DMS 273 (cell line): ENCODE results near the gene SERGEF.
A peak's percentile ranks its signal among the peaks of the same experiment; 100 is the strongest.

Source experiments
- DNase-seq: peaks from one replicate; lab custom pipeline; 2025; ENCODE audit not compliant: unreplicated experiment; lab: John Stamatoyannopoulos, UW

SERGEF gene

GRCh38 chr11:17821648-17822400 lies 191.0 kb downstream of the SERGEF start:
- DNase-seq: no peak

DNA sequence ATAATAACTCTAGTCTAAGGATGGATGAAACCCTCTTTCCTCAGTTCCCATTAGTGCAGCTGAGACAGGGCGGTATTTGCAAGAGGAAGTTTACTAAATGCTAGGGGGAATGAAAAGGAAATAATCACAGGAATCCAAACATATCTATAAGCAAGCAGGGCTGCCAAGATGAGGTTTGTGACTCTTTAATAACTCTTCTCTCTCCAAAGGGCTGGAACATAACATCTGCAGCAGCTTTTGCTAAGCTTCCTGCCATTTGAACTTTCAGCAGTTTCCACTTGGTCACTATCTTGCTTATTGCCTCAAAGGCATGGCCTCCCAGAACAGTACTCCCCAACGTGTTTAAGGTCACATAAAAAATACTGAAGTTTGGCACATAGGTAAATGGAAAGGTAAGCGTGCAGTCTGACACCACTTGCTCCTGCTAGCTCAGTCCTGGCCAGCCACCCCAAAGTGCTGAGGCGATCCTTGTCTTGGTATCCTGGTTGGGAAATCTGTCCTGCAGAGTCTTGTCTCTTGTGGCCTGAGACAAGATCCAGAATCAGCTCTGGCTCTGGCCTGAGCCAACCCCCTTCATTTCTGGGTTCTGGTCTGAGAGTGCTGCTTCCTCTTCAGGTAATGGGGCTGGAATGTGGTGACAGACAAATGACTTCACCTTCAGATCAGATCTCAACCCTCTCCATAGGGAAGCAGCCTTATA lies 196.5 kb downstream of the SERGEF start:
- DNase-seq: no peak

- no peak for DNase-seq
Measured at GRCh38 chr11:17814546-17814945, 198.3 kb downstream of the SERGEF start.

- DNase-seq: no peak
Measured at GRCh38 chr11:17813391-17814059, 199.3 kb downstream of the SERGEF start.

- DNase-seq: no peak
Measured at GRCh38 chr11:17812865-17813187, 200.0 kb downstream of the SERGEF start.

DNA sequence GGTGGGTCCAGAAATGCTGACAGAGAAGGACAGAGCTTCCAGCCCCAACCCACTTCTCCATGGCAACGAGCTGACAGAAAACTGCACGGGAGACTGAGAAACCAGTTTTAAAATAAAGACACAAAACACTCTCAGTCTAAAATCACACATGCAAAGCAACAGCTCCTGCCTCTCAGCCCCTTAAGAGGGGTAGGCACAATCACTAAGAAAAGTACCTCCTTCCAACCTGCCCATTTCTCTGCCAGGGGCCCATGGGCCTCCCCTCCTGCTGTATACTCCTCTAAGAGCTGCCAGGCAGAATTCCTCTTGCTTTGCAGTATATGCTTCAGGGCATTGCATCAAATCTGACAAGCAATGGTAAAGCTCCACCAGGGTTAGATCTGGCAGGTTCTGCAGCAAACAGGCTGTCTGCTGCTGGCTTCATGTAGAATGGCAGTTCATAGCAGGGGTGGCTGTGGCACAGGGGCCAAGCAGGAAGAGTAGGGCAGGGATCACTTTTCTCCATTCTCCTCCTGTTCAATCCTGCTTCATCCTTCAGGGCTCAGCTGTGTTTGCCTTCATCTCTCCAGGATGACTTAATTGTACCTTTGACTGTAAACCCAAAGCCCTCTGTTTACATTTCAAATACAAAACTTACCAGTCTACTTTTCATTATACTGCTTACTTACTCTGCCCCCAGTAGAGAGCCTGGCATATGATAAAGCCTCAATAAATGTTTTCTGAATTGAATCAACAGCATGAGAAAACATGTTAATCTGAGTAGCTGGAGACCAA lies 200.6 kb downstream of the SERGEF start:
- DNase-seq: peak; percentile 54

- DNase-seq: no peak
Measured at GRCh38 chr11:17811352-17811751, 201.5 kb downstream of the SERGEF start.

DNA sequence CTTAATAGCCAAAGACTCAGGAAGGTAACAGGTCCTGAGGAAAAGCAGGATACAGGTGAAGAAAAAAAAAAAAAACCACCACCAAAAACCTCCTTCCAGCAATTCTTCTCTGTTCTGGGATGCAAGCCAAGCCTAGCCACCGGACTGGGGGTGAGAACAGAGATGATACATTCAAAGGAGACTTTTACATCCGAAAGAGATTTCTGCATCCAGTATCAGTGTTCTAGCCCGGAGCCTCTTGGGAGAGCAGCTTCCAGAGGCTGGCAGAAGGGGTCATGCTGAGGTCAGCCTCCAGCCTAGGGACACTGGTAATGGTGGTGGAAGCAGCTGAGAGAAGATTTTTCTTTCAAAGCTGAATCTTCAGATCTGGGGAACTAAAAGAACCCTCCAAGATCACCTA lies 202.1 kb downstream of the SERGEF start:
- DNase-seq: peak; percentile 18

GRCh38 chr11:17810041-17810440 lies 202.8 kb downstream of the SERGEF start:
- DNase-seq: no peak

DNA sequence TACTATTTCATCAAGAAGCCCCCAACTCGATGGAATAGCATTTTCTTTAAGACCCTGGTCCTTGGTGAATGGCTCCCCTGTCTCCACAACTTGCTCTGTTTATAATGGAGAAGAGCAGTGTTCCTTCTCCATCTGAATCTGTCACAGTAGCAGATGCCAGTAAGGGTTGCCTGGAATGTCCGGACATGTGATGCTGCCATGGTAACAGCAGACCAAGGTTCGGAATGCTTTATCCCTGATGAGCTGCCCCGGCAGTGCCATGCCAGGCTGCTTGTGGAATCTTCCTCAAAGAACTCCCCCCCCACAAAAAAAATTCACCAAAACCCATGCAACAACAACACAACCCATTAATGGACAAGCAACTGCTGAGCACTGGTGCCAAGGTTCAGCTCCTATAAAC lies 205.8 kb downstream of the SERGEF start:
- peak; percentile 67 for DNase-seq

DNA sequence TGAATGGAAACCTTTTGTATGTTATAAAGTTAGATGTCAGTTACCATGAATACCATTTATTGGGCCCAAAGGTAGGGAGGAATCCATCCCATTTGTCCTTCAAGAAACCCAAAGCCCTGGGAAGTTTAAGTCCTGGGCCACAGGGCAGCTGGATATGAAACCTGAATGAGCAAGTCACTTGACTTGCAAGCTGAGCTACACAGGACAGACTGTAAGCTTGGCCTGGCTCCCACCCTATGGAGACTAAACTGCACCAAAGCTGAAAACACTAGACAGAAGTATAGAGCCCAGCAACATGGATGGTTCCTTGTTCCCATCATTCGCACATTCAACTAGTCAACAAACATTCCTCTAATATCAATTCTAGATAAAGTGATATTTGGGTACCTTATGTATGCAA lies 207.0 kb downstream of the SERGEF start:
- peak; percentile 15 for DNase-seq

DNA sequence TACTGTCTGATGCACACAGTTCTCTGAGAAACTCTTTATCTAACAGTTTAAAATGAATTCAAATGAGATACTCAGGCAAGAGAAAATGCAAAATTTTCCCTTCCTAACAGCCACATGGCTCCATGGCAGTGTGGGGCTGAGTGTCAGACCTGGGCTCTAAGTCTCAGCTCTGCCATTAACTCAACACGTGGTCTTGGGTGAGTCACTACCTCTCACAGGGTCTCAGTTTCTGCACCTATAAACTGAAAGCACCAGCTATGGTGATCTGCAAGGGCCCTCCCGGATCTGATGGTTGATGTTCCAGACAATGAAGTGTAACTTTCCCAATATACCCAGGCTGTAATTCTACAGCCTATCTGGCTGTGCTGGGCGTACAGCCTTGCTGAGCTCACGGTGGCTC lies 207.8 kb downstream of the SERGEF start:
- DNase-seq: no peak

GRCh38 chr11:17803754-17804334 lies 209.0 kb downstream of the SERGEF start:
- DNase-seq: peak; percentile 35

DNA sequence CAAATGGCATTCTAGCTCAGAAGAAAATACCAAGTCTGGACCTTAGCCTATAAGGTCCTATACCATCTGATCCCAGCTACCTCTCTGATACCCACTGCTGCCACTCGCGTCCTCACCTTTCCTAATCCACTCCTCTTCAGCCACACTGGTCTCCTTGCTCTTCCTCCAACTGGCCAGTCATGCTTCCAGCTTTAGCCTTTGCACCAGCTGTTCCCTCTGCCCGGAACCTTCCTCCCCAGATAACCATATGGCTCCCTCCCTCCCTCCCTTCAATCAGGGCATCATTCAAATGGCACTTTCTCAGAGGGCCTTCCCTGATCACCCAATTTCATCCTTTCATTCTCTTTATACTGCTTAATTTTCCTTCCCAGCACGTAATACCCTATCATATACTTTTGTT lies 210.4 kb downstream of the SERGEF start:
- DNase-seq: peak; percentile 77

DNA sequence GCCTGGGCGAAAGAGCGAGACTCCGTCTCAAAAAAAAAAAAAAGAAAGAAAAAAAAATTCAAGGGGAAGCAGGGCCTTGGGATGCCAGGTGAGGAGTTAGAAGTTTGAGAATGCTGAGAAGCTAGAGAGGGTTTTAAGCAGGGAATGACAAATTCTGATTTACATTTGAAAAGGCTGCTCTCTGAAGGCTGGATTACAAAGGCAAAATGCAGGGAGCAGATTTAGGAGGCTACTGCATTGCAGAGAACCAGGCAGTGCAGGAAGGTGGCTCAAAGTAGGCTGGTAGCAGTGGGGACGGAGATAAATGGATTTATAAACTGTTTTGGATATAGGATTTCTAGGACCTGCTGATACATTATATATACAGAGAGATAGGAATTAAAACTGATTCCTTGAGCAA lies 211.7 kb downstream of the SERGEF start:
- no peak for DNase-seq

- DNase-seq: no peak
Measured at GRCh38 chr11:17799147-17799546, 213.7 kb downstream of the SERGEF start.

DNA sequence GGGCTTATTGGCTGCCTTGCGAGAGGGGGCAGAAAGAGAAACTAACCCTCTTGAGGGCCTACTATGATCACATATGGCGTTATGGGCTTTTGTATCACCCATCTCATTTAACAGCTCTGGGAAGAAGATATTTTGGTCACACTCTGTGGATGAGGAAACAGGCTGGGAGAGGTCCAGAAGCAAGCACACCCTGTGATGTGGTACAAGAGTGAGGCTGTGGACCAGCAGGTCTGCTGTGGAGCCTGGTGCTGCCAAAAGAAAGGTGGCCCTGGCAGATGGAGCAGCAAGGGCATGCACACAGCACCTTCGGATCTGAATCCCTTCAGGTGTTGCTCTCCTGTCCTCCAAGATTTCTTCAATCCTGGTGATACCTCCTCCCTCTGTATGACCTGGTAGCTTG lies 214.1 kb downstream of the SERGEF start:
- no peak for DNase-seq

GRCh38 chr11:17798253-17798652 lies 214.6 kb downstream of the SERGEF start:
- no peak for DNase-seq

DNA sequence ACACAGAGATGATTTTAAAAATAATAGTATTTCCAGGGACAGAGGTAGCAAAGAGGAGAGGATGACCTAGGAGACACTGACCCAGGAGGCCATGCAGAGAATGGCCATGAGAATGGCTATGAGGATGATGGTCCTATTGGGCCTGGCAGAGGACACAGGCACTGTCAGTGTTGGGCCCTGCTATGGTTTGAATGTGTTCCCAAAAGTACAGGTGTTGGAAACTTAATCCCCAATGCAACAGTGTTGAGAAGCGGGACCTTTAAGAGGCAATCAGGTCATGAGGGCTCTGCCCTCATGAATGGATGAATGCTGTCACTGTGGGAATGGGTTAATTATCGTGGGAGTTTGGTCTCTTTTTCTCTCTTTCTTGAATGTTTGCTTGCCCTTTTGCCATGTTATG lies 216.7 kb downstream of the SERGEF start:
- no peak for DNase-seq

DNA sequence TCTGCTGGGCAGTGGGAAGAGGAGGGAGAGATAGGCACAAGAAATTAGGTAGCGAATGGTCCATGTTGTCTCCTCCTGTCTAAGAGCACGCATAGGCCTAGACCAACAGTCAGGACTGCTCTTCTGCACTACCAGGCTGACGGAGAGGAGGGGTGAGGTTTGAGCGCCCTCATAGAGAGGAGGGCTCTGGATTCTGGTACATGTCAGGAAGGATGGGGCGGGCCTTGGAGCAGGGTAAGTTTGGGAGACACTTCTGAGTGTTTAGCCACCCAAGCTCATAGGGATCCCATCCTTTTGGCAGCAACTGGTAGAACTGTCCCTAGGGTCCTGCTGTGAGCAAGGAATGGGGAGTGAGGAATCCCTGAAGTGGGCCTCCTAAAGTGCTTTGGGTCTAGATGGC lies 217.9 kb downstream of the SERGEF start:
- no peak for DNase-seq

GRCh38 chr11:17793642-17794170 lies 219.1 kb downstream of the SERGEF start:
- DNase-seq: no peak
